ENCODE results near the gene ZYG11B.
"Not testable (repeated sequence)": the region's sequence is repeated elsewhere in the genome, so short reads cannot be mapped to it uniquely, and the experiment has no call there.

The ZYG11B gene

GRCh38 chr1:52756020-52756419 lies 29.8 kb downstream of the ZYG11B start:
- no peak for DNase-seq (ENCODE audit: low read depth in 3 of 3)

GRCh38 chr1:52759908-52760307 lies 33.7 kb downstream of the ZYG11B start:
- no peak for DNase-seq (ENCODE audit: low read depth in 3 of 3)

GRCh38 chr1:52767596-52768280 lies 41.5 kb downstream of the ZYG11B start:
- no peak for DNase-seq (ENCODE audit: low read depth in 3 of 3)

GRCh38 chr1:52769346-52770033 lies 43.2 kb downstream of the ZYG11B start:
- no peak for DNase-seq (ENCODE audit: low read depth in 3 of 3)

- no peak for DNase-seq (ENCODE audit: low read depth in 3 of 3)
These were observed 45.1 kb downstream of the ZYG11B start for GRCh38 chr1:52771384-52771783.

- DNase-seq (ENCODE audit: low read depth in 3 of 3) = no peak
These were observed 59.9 kb downstream of the ZYG11B start for GRCh38 chr1:52786148-52786547.

- not testable (repeated sequence) for DNase-seq (ENCODE audit: low read depth in 3 of 3)
These were observed 64.2 kb downstream of the ZYG11B start for GRCh38 chr1:52790429-52790828.

GRCh38 chr1:52792036-52792435 lies 65.8 kb downstream of the ZYG11B start:
- DNase-seq (ENCODE audit: low read depth in 3 of 3) = no peak

- not testable (repeated sequence) for DNase-seq (ENCODE audit: low read depth in 3 of 3)
These were observed 67.5 kb downstream of the ZYG11B start for GRCh38 chr1:52793717-52794116.

GRCh38 chr1:52795464-52795863 lies 69.2 kb downstream of the ZYG11B start:
- DNase-seq (ENCODE audit: low read depth in 3 of 3) = no peak

- DNase-seq (ENCODE audit: low read depth in 3 of 3) = no peak
These were observed 72.1 kb downstream of the ZYG11B start for GRCh38 chr1:52798331-52798730.

GRCh38 chr1:52801011-52801410 lies 74.8 kb downstream of the ZYG11B start:
- DNase-seq (ENCODE audit: low read depth in 3 of 3) = no peak

GRCh38 chr1:52804083-52804482 lies 77.8 kb downstream of the ZYG11B start:
- not testable (repeated sequence) for DNase-seq (ENCODE audit: low read depth in 3 of 3)

- DNase-seq (ENCODE audit: low read depth in 3 of 3) = no peak
These were observed 88.2 kb downstream of the ZYG11B start for GRCh38 chr1:52814465-52814864.

- not testable (repeated sequence) for DNase-seq (ENCODE audit: low read depth in 3 of 3)
These were observed 94.6 kb downstream of the ZYG11B start for GRCh38 chr1:52820830-52821229.

- no peak for DNase-seq (ENCODE audit: low read depth in 3 of 3)
These were observed 99.6 kb downstream of the ZYG11B start for GRCh38 chr1:52825868-52826267.

- no peak for DNase-seq (ENCODE audit: low read depth in 3 of 3)
These were observed 108.5 kb downstream of the ZYG11B start for GRCh38 chr1:52834798-52835197.

GRCh38 chr1:52836035-52836434 lies 109.8 kb downstream of the ZYG11B start:
- DNase-seq (ENCODE audit: low read depth in 3 of 3) = no peak

GRCh38 chr1:52839175-52839574 lies 112.9 kb downstream of the ZYG11B start:
- DNase-seq (ENCODE audit: low read depth in 3 of 3) = not testable (repeated sequence)

GRCh38 chr1:52842643-52843310 lies 116.5 kb downstream of the ZYG11B start, which contains the start of gene ZYG11A:
Gene ZYG11A (plus strand): TSS chr1:52842760. CDS start chr1:52842884, 124 bp downstream.
- peak; percentile 29 to 49 (median 47) for DNase-seq (ENCODE audit: low read depth in 3 of 3)

GRCh38 chr1:52845119-52845518 lies 118.9 kb downstream of the ZYG11B start:
- DNase-seq (ENCODE audit: low read depth in 3 of 3) = not testable (repeated sequence)

- no peak for DNase-seq (ENCODE audit: low read depth in 3 of 3)
These were observed 122.2 kb downstream of the ZYG11B start for GRCh38 chr1:52848423-52848822.

GRCh38 chr1:52850951-52851350 lies 124.7 kb downstream of the ZYG11B start:
- DNase-seq (ENCODE audit: low read depth in 3 of 3) = no peak
